Measurements from ENCODE around the gene CABP4. TPM values are rescaled to one million over a fixed set of nuclear protein-coding genes. Genes with fewer than 3 reads are reported as not detected.

Gene CABP4
- total RNA-seq, 2 experiments from 2014 or later, result 0.96 to 3.4 TPM

DNA sequence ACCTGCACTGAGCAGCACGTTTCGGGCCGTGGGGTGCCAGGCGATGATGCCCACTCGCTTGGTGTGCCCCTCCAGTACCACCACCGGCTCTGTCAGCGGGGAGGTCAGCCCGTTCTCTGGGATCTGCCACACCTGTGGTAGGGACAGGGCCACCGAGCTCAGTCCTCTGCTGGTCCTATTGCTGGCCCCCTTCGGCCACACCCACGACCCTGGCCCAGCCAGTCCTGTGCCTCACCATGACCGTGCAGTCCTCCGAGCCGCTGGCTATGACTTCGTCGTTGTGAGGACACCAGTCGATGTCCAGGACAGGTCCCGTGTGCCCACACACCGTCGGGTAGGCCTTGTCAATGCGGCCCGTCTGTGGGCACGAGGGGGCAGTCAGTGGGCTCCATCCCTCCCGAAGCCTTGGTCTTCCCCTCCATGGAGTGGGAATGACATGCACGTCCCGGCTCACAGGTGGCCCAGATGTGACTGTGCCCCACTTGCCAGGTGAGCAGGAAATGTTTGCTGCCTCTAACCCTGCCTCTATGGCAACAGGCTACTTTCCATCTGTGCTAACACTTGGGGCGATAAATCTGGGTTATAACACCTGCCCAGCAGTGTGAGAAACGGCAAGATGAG lies 13.3 kb upstream of the CABP4 start:
- Mint-ChIP-seq H3K4me3 (no peak overlapping the region), H3K4me1 (peaks cover 69% of the 10 kb centered on the region), H3K36me3 (peaks cover 7% of the 10 kb centered on the region), H3K27me3 (no peaks in the 10 kb centered on the region), H3K27ac (peak overlapping the region; percentile 56), H3K9me3 (ENCODE audit: low read depth) (no peaks in the 10 kb centered on the region)
- no peak for DNase-seq
- no peak for ATAC-seq
- CTCF ChIA-PET, result interaction anchor here (0.6 to 1.9 kb wide), 2 partner anchors 13 to 40 kb away, joined by 3 to 8 read pairs; partner anchors contain the start of gene PPP1CA

DNA sequence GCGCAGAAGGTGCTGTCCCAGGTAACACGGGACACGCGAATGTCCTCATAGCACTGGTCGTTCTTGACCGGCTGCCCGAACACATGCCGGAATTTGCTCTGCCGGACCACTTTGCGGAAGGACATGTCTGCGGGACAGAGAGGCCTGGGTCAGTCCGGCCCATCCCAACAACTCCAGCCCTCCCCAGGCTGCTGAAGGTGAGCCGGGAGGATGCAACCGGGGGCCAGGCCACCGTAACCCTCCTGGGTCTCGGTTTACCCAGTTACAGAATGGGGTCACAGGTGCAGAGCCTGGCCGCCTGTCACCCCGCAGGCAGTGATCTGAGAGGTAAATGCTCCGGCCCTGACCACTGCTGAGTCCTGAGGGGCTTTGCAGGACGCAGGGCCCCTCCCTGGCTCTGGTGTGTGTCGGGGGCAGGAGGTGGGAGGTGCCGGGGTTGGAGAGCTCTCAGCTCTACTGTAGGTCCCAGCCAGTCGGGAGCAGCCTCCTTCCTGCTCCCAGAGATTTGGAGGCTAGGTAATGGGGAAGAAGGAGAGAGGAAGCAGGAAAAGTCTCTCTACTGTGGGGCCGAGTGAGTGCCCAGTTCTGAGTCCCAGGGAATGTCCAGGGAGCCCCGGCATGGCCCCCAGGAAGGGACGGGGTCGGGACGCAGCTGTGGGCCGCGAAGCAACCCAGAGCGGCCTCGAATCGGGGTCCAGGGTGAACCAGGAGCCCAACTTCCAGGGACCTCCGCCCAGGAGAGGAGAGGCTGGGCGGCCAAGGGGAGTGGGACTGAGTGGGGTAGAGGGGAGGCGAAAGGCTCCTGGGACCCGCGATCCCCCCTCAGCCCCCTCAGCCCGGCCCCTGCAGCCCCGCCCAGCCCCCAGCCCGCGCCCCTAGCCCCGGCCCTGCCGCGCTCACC lies 12.4 kb upstream of the CABP4 start:
- Mint-ChIP-seq H3K4me1 (peaks cover 76% of the 10 kb centered on the region), H3K4me3 (peak overlapping the region; percentile 30), H3K27me3 (no peaks in the 10 kb centered on the region), H3K9me3 (ENCODE audit: low read depth) (no peaks in the 10 kb centered on the region), H3K27ac (peak overlapping the region; percentile 56), H3K36me3 (peaks cover 1% of the 10 kb centered on the region)
- CTCF ChIA-PET, result interaction anchor here (1.6 kb wide), 1 partner anchor 25 kb away, joined by 5 read pairs; no protein-coding TSS in a partner anchor
- ATAC-seq (no peak), DNase-seq (no peak)

GRCh38 chr11:67445515-67445914 lies 9.6 kb upstream of the CABP4 start:
- Mint-ChIP-seq H3K9me3 (ENCODE audit: low read depth) (no peaks in the 10 kb centered on the region), H3K27ac (peak overlapping the region; percentile 79), H3K4me3 (peak overlapping the region; percentile 5), H3K4me1 (peaks cover 69% of the 10 kb centered on the region), H3K27me3 (peaks cover 2% of the 10 kb centered on the region), H3K36me3 (no peaks in the 10 kb centered on the region)
- no peak for DNase-seq
- no peak for ATAC-seq
- CTCF ChIA-PET, result no interaction called here

DNA sequence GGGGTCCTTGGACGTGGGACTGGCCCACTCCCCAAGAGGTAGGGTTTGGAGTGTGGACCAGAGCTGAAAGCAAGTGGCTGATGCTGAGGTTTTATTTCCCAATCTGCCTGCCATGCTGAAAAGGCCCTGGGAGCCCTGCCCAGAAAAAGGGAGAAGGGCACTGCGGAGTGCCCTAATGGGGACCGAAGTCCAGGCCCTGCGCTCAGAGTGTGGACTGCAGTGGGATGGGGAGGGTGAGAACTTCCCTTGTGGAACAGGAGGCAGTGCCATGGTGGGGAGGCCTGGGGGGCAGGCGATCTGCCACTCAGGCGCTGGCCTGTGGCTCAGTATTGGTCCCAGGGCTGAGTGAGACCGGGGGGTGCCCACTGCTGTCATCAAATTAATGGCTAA lies 6.9 kb upstream of the CABP4 start:
- H3K27me3 Mint-ChIP-seq, result peaks cover 2% of the 10 kb centered on the region
- CTCF ChIA-PET, result interaction anchor here (0.6 kb wide), 1 partner anchor 1615 kb away, joined by 3 read pairs; no protein-coding TSS in a partner anchor
- DNase-seq (no peak), ATAC-seq (no peak)
- H3K9me3 Mint-ChIP-seq (ENCODE audit: low read depth), result no peaks in the 10 kb centered on the region
- H3K4me1 Mint-ChIP-seq, result peaks cover 55% of the 10 kb centered on the region
- no peak overlapping the region for H3K27ac Mint-ChIP-seq
- H3K4me3 Mint-ChIP-seq, result no peak overlapping the region
- no peaks in the 10 kb centered on the region for H3K36me3 Mint-ChIP-seq

GRCh38 chr11:67449116-67449844 lies 5.9 kb upstream of the CABP4 start:
- Mint-ChIP-seq H3K27me3 (peaks cover 2% of the 10 kb centered on the region), H3K9me3 (ENCODE audit: low read depth) (no peaks in the 10 kb centered on the region), H3K4me3 (no peak overlapping the region), H3K4me1 (peaks cover 49% of the 10 kb centered on the region), H3K27ac (no peak overlapping the region), H3K36me3 (no peaks in the 10 kb centered on the region)
- CTCF ChIA-PET, result interaction anchor here (1.4 kb wide), 1 partner anchor 12 kb away, joined by 6 read pairs; the partner anchor contains the start of gene PTPRCAP
- no peak for DNase-seq
- ATAC-seq, result no peak

GRCh38 chr11:67450796-67451657 lies 4.1 kb upstream of the CABP4 start:
- no peak overlapping the region for H3K27ac Mint-ChIP-seq
- no peaks in the 10 kb centered on the region for H3K36me3 Mint-ChIP-seq
- ATAC-seq, result no peak
- H3K27me3 Mint-ChIP-seq, result peaks cover 2% of the 10 kb centered on the region
- no peak overlapping the region for H3K4me3 Mint-ChIP-seq
- DNase-seq, result no peak
- CTCF ChIA-PET, result interaction anchor here (0.9 to 2.1 kb wide), 2 partner anchors 50 to 99 kb away, joined by 3 to 5 read pairs; partner anchors contain the start of gene PPP1CA
- no peaks in the 10 kb centered on the region for H3K9me3 Mint-ChIP-seq (ENCODE audit: low read depth)
- peaks cover 32% of the 10 kb centered on the region for H3K4me1 Mint-ChIP-seq

- no peak overlapping the region for H3K27ac Mint-ChIP-seq
- CTCF ChIA-PET, result interaction anchor here (0.9 to 2.1 kb wide), 2 partner anchors 50 to 100 kb away, joined by 3 to 5 read pairs; partner anchors contain the start of gene PPP1CA
- ATAC-seq, result no peak
Observed at GRCh38 chr11:67451658-67451976, 3.5 kb upstream of the CABP4 start.

DNA sequence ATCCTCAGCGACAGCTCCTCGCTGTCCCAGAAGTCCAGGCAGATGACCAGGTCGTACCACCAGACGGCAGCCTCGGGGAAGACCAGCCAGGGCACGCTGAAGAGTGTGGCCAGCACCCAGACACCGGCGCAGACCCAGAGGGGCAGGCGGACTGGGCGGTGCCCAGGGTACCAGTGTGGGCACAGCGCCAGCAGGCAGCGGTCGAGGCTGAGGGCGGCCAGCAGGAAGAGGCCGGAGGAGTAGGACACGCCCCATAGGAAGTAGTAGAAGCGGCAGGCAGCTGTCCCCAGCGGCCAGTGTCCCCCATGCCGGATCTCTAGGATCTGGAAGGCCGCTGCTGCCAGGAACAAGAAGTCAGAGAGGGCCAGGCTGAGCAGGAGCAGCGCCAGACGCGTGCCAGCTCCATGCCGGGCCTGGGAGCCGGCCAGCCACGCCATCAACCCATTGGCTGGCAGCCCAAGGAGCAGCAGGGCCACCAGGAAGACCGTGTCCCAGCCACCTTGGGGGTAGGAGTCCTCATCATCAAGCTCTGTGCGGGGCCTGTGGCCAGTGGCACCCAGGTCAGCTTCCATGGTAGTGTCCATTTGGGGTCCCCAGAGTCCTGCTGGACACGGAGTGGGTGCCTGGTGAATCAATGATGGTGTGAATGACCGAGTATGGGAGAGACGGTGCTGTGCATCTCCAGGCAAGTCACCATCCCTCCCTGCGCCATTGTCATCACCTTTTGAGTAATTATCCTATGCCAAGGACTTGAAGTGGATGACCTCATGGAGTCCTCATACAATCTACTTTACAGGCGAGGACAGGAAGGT lies 2.8 kb upstream of the CABP4 start, which contains the start of gene GPR152:
Gene GPR152, minus strand, starts transcription at position 589 of the 812 bp plus-strand sequence. Its CDS starts 5 bp downstream, at position 584.
- Mint-ChIP-seq H3K36me3 (no peaks in the 10 kb centered on the region), H3K27me3 (peaks cover 2% of the 10 kb centered on the region), H3K9me3 (ENCODE audit: low read depth) (no peaks in the 10 kb centered on the region), H3K4me1 (peaks cover 18% of the 10 kb centered on the region), H3K27ac (no peak within 1 kb of the TSS), H3K4me3 (no peak within 1 kb of the TSS)
- DNase-seq, result no peak
- CTCF ChIA-PET, result interaction anchor here (1.0 to 2.1 kb wide), 2 partner anchors 13 to 101 kb away, joined by 3 to 5 read pairs; no protein-coding TSS in a partner anchor
- no peak for ATAC-seq

More at GRCh38 chr11:67451658-67451976, 3.5 kb upstream of the CABP4 start:
- Mint-ChIP-seq H3K9me3 (ENCODE audit: low read depth) (no peaks in the 10 kb centered on the region), H3K27me3 (peaks cover 2% of the 10 kb centered on the region), H3K36me3 (no peaks in the 10 kb centered on the region), H3K4me1 (peaks cover 26% of the 10 kb centered on the region), H3K4me3 (no peak overlapping the region)
- no peak for DNase-seq

DNA sequence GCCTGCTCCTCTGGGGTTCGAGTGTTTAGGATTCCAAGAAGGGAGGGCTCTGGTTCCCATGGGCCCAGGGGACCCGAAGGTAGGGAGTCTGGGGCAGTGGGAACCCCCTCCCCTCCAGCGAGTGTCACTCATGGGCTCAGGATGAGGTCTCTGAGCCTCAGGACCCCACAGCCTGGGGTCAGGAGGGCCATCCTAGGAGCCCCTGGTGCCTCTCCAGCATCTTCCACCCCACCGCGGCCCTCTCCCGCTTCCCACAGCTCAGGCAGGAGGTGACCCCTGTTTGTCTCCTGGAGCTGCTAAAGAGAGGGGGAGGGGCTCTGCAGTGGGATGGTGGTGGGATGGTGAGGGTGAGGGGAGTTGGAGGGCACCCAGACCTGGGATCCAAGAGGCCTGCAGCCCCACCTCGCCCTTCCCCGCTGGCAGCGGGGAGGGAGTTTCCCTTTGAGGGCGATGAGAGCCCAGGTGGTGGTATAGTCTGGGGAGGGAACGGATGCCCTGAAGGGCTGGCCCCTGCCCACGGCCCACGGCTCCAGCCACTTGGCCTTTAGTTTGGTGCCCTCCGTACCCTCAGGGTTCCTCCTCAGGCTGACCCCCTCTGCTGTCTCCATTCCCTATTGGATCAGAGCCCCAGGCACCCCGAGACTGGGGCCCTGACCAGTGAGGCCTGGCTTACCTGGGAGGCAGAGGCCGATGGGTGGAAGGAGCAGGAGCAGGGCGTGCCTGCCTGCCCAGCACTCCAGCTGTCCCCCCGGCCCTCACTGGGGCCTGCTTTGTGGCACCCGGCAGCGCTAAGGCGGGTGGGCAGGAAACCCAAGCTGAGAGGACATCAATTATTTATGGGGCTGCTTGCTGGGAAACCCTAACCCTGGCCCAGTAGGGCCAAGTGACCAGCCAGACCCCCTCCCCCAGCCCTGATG lies 1.1 kb upstream of the CABP4 start:
- CTCF ChIA-PET, result no interaction called here
- no peak overlapping the region for H3K4me3 Mint-ChIP-seq
- no peak for DNase-seq
- no peaks in the 10 kb centered on the region for H3K9me3 Mint-ChIP-seq (ENCODE audit: low read depth)
- no peak for ATAC-seq
- H3K27me3 Mint-ChIP-seq, result peaks cover 2% of the 10 kb centered on the region
- peaks cover 8% of the 10 kb centered on the region for H3K4me1 Mint-ChIP-seq
- no peak overlapping the region for H3K27ac Mint-ChIP-seq
- H3K36me3 Mint-ChIP-seq, result no peaks in the 10 kb centered on the region

- Mint-ChIP-seq H3K4me3 (no peak overlapping the region), H3K9me3 (ENCODE audit: low read depth) (no peaks in the 10 kb centered on the region), H3K36me3 (no peaks in the 10 kb centered on the region), H3K27ac (no peak overlapping the region), H3K27me3 (no peaks in the 10 kb centered on the region), H3K4me1 (peaks cover 9% of the 10 kb centered on the region)
- ATAC-seq, result no peak
- DNase-seq, result no peak
- CTCF ChIA-PET, result interaction anchor here (0.8 to 1.4 kb wide), 2 partner anchors 49 to 100 kb away, joined by 3 read pairs; partner anchors contain the start of gene PITPNM1
Observed at GRCh38 chr11:67456068-67456705, 1.0 kb downstream of the CABP4 start.

GRCh38 chr11:67457453-67457852 lies 2.3 kb downstream of the CABP4 start:
- Mint-ChIP-seq H3K27me3 (no peaks in the 10 kb centered on the region), H3K27ac (no peak overlapping the region), H3K4me1 (peaks cover 4% of the 10 kb centered on the region), H3K36me3 (no peaks in the 10 kb centered on the region), H3K9me3 (ENCODE audit: low read depth) (no peaks in the 10 kb centered on the region), H3K4me3 (no peak overlapping the region)
- no peak for ATAC-seq
- CTCF ChIA-PET, result interaction anchor here (1.8 kb wide), 1 partner anchor 11 kb away, joined by 4 read pairs; no protein-coding TSS in a partner anchor
- DNase-seq, result no peak

Measured in activated CD8-positive, alpha-beta memory T cell treated with anti-CD3 and anti-CD28 coated beads, Interleukin-2, amount 10 ng/mL, durations not matched to agents 7 days and 5 days (primary cell).